T-cell (primary cell): Measurements from ENCODE around the gene SCFD2. TPM values are rescaled to one million over a fixed set of nuclear protein-coding genes. Genes with fewer than 3 reads are reported as not detected.
"Not testable (repeated sequence)": the region's sequence is repeated elsewhere in the genome, so short reads cannot be mapped to it uniquely, and the experiment has no call there.

Experiments used
- ATAC-seq, 4 experiments: fragments of 200-7000 bp in 3 of 4; fragments of 150-1000 bp in 1 of 4; cut with Tn5 transposase; replicated peaks in 1 of 4; 1 replicate in 3 of 4; 2 replicates in 1 of 4; pipeline ENCODE4 v1.10.0; 2021; ENCODE audit warnings: moderate library complexity in 3 of 4, mild to moderate bottlenecking in 2 of 4, moderate number of reproducible peaks in 1 of 4
- CTCF ChIA-PET, 2 donors: fragments of 300-600 bp; sonication (Branson Sonifier 250); formaldehyde crosslinking; loops; one replicate each; lab custom pipeline; 2022; ENCODE audit warnings: antibody characterized with exemption in 2 of 2; lab: Charles Lee
- POLR2A ChIA-PET, 2 donors: fragments of 300-600 bp; sonication (Branson Sonifier 250); formaldehyde crosslinking; loops; one replicate each; lab custom pipeline; 2022; ENCODE audit warnings: antibody characterized with exemption in 2 of 2; lab: Charles Lee
- DNase-seq, 35 experiments: peaks; one replicate each; pipeline versions ENCODE4 v3.0.0 to v3.0.0-alpha.2; 2013 to 2023
- H3K27ac ChIP-seq: one replicate; pipeline ENCODE4 v1.5.1; 2013; ENCODE audit warnings: low read length
- H3K27me3 ChIP-seq, 2 experiments: replicated peaks in 1 of 2; 1 replicate in 1 of 2; 2 replicates in 1 of 2; pipeline versions ENCODE4 v1.6.1 to v1.7.0; 2013; ENCODE audit warnings: low read length in 1 of 2, mixed read lengths in 1 of 2; ENCODE audit not compliant: control insufficient read depth in 2 of 2, insufficient read depth in 2 of 2; ENCODE audit errors: extremely low read depth in 1 of 2
- H3K36me3 ChIP-seq, 2 donors: 1 replicate in 1 of 2; 2 replicates in 1 of 2; pipeline versions ENCODE4 v1.6.1 to v1.7.0; 2013; ENCODE audit warnings: low read length in 1 of 2; ENCODE audit not compliant: control insufficient read depth in 2 of 2, insufficient read depth in 1 of 2; ENCODE audit errors: extremely low read depth in 1 of 2
- H3K4me1 ChIP-seq, 2 experiments: 1 replicate in 1 of 2; 2 replicates in 1 of 2; pipeline versions ENCODE4 v1.6.1 to v1.7.0; 2013; ENCODE audit warnings: low read length in 2 of 2, mixed read lengths in 1 of 2; ENCODE audit not compliant: insufficient read depth in 2 of 2, control insufficient read depth in 1 of 2; ENCODE audit errors: extremely low read depth in 1 of 2
- H3K4me3 ChIP-seq, 2 donors: 1 replicate in 1 of 2; 2 replicates in 1 of 2; pipeline versions ENCODE4 v1.5.1 to v1.7.0; 2013; ENCODE audit warnings: mild to moderate bottlenecking in 2 of 2, low read length in 1 of 2, moderate library complexity in 1 of 2; ENCODE audit not compliant: control insufficient read depth in 1 of 2; ENCODE audit errors: extremely low read depth in 1 of 2
- H3K9me3 ChIP-seq: 2 replicates; pipeline ENCODE4 v1.7.0; 2013
- H3K27ac Mint-ChIP-seq, 2 donors: one replicate each; pipeline ENCODE4 v1.8.0; 2020 to 2021; ENCODE audit warnings: mild to moderate bottlenecking in 2 of 2, mixed read lengths in 2 of 2
- H3K27me3 Mint-ChIP-seq, 2 donors: one replicate each; pipeline ENCODE4 v1.8.0; 2021 to 2022; ENCODE audit warnings: mixed read lengths in 2 of 2
- H3K36me3 Mint-ChIP-seq: one replicate; pipeline ENCODE4 v1.8.0; 2021; ENCODE audit warnings: mixed read lengths
- H3K4me1 Mint-ChIP-seq, 3 donors: one replicate each; pipeline ENCODE4 v1.8.0; 2020 to 2022; ENCODE audit warnings: mixed read lengths in 3 of 3, mild to moderate bottlenecking in 1 of 3
- H3K4me3 Mint-ChIP-seq, 3 donors: one replicate each; pipeline ENCODE4 v1.8.0; 2020 to 2022; ENCODE audit warnings: mild to moderate bottlenecking in 3 of 3, mixed read lengths in 3 of 3, moderate library complexity in 3 of 3
- H3K9me3 Mint-ChIP-seq, 3 donors: one replicate each; pipeline ENCODE4 v1.8.0; 2020 to 2022; ENCODE audit warnings: mixed read lengths in 3 of 3
- WGBS: methylation state at CpG from one replicate; pipeline ENCODE4 v1.1.5; 2013; ENCODE audit warnings: missing lambda C conversion rate; ENCODE audit not compliant: insufficient coverage; 5-methylcytosine and 5-hydroxymethylcytosine counted together
- total RNA-seq, 35 experiments: library from RNA in 6 of 35; stranded (reverse) in 6 of 35; fragments of 120-200 nt in 1 of 35; gene quantifications; one replicate each; pipeline versions ENCODE4 v1.2.1 to v1.2.4 and lab custom pipeline; 2013 to 2026

SCFD2 gene
- total RNA-seq, 5 donors from 2014 or later (not counting 1 experiment from before 2014, with no cell fraction given): 19.0 to 28.9 (median 21.8) TPM

GRCh38 chr4:53040459-53040815 lies 325.4 kb downstream of the SCFD2 start:
- ChIA-PET POLR2A (no interaction called here), CTCF (no interaction called here)
- Histone ChIP-seq H3K36me3 (no peaks in the 10 kb centered on the region), H3K4me3 (no peak overlapping the region), H3K4me1 (no peaks in the 10 kb centered on the region), H3K27ac (no peak overlapping the region), H3K9me3 (no peaks in the 10 kb centered on the region), H3K27me3 (no peaks in the 10 kb centered on the region)
- DNase-seq (no peak), ATAC-seq (no peak)
- Mint-ChIP-seq H3K4me3 (no peak overlapping the region), H3K9me3 (peaks cover 2 to 3% (median 2%) of the 10 kb centered on the region in 3 donors), H3K27ac (no peak overlapping the region), H3K4me1 (peaks cover 0 to 7% (median 0%) of the 10 kb centered on the region in 3 donors), H3K36me3 (peaks cover 18% of the 10 kb centered on the region), H3K27me3 (no peaks in the 10 kb centered on the region)
- no CpG with 5 or more reads among the region's 2 CpGs for whole genome bisulfite sequencing

GRCh38 chr4:53039741-53040458 lies 326.0 kb downstream of the SCFD2 start:
- H3K9me3 Mint-ChIP-seq: peaks cover 3 to 6% (median 4%) of the 10 kb centered on the region in 3 donors
- no peaks in the 10 kb centered on the region for H3K27me3 Mint-ChIP-seq
- no CpG with 5 or more reads among the region's 4 CpGs for WGBS
- Histone ChIP-seq H3K4me3 (no peak overlapping the region), H3K36me3 (no peaks in the 10 kb centered on the region), H3K27me3 (no peaks in the 10 kb centered on the region), H3K9me3 (no peaks in the 10 kb centered on the region), H3K4me1 (no peaks in the 10 kb centered on the region), H3K27ac (no peak overlapping the region)
- ATAC-seq (no peak), DNase-seq (no peak)
- H3K4me1 Mint-ChIP-seq: peaks cover 0 to 7% (median 1%) of the 10 kb centered on the region in 3 donors
- peaks cover 22% of the 10 kb centered on the region for H3K36me3 Mint-ChIP-seq
- POLR2A ChIA-PET: no interaction called here
- H3K4me3 Mint-ChIP-seq: no peak overlapping the region
- CTCF ChIA-PET: no interaction called here
- H3K27ac Mint-ChIP-seq: no peak overlapping the region

- no peak for DNase-seq
- no peaks in the 10 kb centered on the region for H3K27me3 ChIP-seq
- ChIA-PET CTCF (no interaction called here), POLR2A (no interaction called here)
- no peak for ATAC-seq
- H3K36me3 ChIP-seq: no peaks in the 10 kb centered on the region
- Mint-ChIP-seq H3K4me1 (peaks cover 15 to 22% (median 18%) of the 10 kb centered on the region in 3 donors), H3K36me3 (peaks cover 37% of the 10 kb centered on the region), H3K27me3 (no peaks in the 10 kb centered on the region), H3K9me3 (peaks cover 8 to 24% (median 16%) of the 10 kb centered on the region in 3 donors), H3K27ac (no peak overlapping the region), H3K4me3 (no peak overlapping the region)
- peaks cover 2% of the 10 kb centered on the region for H3K9me3 ChIP-seq
- H3K27ac ChIP-seq: no peak overlapping the region
- no peaks in the 10 kb centered on the region for H3K4me1 ChIP-seq
- 80% methylated on average over 1 of the region's 1 CpG for WGBS
- H3K4me3 ChIP-seq: no peak overlapping the region
Measured at GRCh38 chr4:53037892-53038291, 328.0 kb downstream of the SCFD2 start.

GRCh38 chr4:53032908-53033307 lies 333.0 kb downstream of the SCFD2 start:
- ATAC-seq, H3K27me3 ChIP-seq, H3K4me3 Mint-ChIP-seq, DNase-seq, H3K27ac Mint-ChIP-seq, H3K36me3 ChIP-seq, H3K27ac ChIP-seq, H3K4me3 ChIP-seq, H3K4me1 ChIP-seq, H3K9me3 ChIP-seq, H3K27me3 Mint-ChIP-seq, POLR2A ChIA-PET: not testable (repeated sequence)
- H3K36me3 Mint-ChIP-seq: peaks cover 55% of the 10 kb centered on the region
- peaks cover 21 to 27% (median 23%) of the 10 kb centered on the region in 3 donors for H3K4me1 Mint-ChIP-seq
- CTCF ChIA-PET: interaction anchor here in 1 of 2 donors (0.7 kb wide), 1 partner anchor 326 kb away, joined by 4 read pairs; no protein-coding TSS in a partner anchor
- peaks cover 10 to 33% (median 24%) of the 10 kb centered on the region in 3 donors for H3K9me3 Mint-ChIP-seq
- WGBS: no CpG with 5 or more reads among the region's 1 CpG

GRCh38 chr4:53026233-53026632 lies 339.6 kb downstream of the SCFD2 start:
- no peak overlapping the region for H3K27ac Mint-ChIP-seq

GRCh38 chr4:53023677-53024299 lies 342.1 kb downstream of the SCFD2 start:
- ATAC-seq (no peak), DNase-seq (no peak)
- H3K9me3 ChIP-seq: no peaks in the 10 kb centered on the region
- Mint-ChIP-seq H3K4me1 (peaks cover 0 to 5% (median 0%) of the 10 kb centered on the region in 3 donors), H3K27me3 (no peaks in the 10 kb centered on the region), H3K36me3 (peaks cover 25% of the 10 kb centered on the region), H3K9me3 (no peaks in the 10 kb centered on the region), H3K4me3 (no peak overlapping the region), H3K27ac (no peak overlapping the region)
- H3K4me3 ChIP-seq: no peak overlapping the region
- H3K27ac ChIP-seq: no peak overlapping the region
- ChIA-PET POLR2A (no interaction called here), CTCF (interaction anchor here in 1 of 2 donors (0.7 kb wide), 1 partner anchor 455 kb away, joined by 5 read pairs; no protein-coding TSS in a partner anchor)
- no peaks in the 10 kb centered on the region for H3K36me3 ChIP-seq
- no peaks in the 10 kb centered on the region for H3K4me1 ChIP-seq
- WGBS: 100% methylated on average over 3 of the region's 3 CpGs
- H3K27me3 ChIP-seq: no peaks in the 10 kb centered on the region

More at GRCh38 chr4:53026233-53026632, 339.6 kb downstream of the SCFD2 start:
- Mint-ChIP-seq H3K36me3 (peaks cover 32% of the 10 kb centered on the region), H3K9me3 (no peaks in the 10 kb centered on the region), H3K4me3 (no peak overlapping the region), H3K4me1 (peaks cover 0 to 5% (median 0%) of the 10 kb centered on the region in 3 donors), H3K27me3 (no peaks in the 10 kb centered on the region)
- no peaks in the 10 kb centered on the region for H3K4me1 ChIP-seq
- WGBS: no CpG with 5 or more reads among the region's 2 CpGs
- no peak overlapping the region for H3K27ac ChIP-seq
- no peak for ATAC-seq
- no peaks in the 10 kb centered on the region for H3K27me3 ChIP-seq
- POLR2A ChIA-PET: no interaction called here
- no peaks in the 10 kb centered on the region for H3K9me3 ChIP-seq
- H3K36me3 ChIP-seq: no peaks in the 10 kb centered on the region
- no peak for DNase-seq
- CTCF ChIA-PET: no interaction called here
- H3K4me3 ChIP-seq: no peak overlapping the region
